GM19467 (cell line): ENCODE measurements around the gene ZCCHC24.

Experiments used
- ATAC-seq: cut with Tn5 transposase; IDR thresholded peaks from one replicate; pipeline ENCODE4 v1.9.1; 2021; ENCODE audit warnings: mild to moderate bottlenecking, moderate library complexity; ENCODE audit not compliant: unreplicated experiment

ZCCHC24 gene

GRCh38 chr10:79414714-79415113 is 30.7 kb downstream of the ZCCHC24 start:
- ATAC-seq, result no peak

DNA sequence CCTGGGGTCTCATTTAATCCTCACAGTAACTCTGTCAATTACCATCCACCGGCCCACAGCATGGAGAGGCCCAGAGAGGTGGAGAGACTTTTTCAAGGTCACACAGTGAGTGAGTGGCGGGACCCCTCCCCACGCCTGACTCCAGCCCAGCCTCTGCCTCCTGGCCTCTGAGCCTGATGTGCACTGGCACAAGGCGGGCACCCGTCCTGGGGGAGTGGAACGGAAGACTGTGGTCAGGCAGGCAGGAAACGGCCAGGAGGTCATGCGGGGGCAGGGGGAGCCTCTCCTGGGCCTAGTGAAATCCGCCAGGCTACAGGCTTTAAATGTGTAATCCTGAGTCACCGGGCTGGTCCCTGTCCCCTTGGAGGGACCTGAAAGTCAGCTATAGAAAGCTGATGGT is 32.2 kb downstream of the ZCCHC24 start:
- ATAC-seq, result no peak

GRCh38 chr10:79412516-79412915 is 32.9 kb downstream of the ZCCHC24 start:
- ATAC-seq, result no peak

DNA sequence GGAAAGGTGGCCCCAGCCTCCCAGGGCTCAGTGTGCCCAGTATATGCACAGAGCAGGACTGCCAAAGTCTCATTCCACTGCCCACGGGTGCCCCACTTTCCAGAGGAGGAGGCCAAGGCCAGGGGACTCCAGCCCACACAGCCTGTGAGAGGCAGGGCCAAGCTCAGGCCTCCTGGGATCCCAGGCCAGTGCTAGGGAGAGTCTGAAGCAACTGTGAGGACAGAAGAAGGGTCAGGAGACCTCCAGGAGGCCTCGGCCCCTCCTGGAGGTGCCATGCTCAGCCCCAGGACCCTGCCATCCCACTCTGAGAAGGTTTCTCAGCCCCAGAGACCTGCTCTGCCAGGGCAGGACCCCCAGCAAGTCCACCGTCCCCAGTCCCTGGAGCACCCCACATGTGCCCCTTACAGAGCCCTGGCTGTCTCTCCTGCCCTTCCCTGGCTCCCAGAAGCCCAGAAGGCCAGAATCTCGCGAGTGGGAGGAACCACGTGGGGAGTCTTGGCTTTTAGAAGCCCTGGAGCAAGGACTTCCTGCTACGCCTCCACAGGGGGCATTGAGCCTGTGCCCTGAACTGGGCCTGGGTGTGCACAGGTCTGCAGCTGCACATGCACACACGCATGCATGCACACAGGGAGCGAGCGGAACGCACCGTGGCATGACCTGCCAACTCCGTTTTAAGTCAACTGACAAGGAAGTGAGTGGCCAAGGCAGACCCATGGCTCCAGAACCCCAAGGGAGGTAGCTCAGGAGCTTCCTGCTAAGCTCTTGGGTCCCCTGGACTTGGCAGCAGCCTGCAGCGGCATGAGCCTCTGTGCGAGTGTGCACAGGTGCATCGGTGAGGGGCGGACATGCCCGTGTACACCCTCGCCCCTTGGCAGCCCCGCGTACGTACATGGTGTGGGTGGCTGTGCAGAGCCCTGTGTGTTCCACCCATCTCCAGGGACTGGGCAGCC is 33.6 kb downstream of the ZCCHC24 start:
- no peak for ATAC-seq

DNA sequence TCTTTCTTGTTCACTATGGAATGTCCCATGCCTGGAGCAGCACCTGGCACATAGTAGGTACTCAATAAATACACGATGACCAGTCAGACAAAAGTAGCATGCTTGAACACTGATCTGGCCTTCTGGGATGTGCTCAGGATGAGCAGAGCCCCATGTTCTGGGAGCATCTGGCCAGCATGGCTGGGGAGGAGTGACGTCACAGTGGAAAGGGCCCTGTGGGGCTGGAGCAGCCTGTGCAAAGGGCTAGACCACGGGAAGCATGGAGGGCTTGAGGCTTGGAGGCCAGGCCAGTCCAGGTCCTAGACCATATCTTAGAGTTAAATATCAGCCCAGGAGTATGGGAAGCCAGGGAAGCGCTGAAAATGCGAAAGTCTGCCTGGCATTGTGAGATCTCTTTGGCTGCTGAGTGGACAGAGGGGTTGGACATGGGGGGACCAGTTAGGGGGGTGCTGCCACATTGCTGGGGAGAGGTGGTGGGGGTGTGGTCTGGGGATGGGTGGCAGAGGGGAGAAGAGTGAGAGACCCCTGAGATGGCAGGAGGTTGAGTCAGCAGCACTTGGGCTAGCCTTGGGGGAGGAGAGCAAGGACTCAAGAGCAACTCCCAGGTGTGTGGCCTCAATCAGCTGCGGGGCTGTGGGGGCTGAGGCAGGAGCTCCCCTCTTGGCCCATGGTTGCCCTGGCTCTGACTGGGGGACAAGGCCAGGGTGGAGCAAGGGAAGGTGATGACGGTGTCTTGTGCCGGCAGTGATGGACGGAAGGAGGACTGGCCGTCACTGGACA is 34.9 kb downstream of the ZCCHC24 start:
- no peak for ATAC-seq

- no peak for ATAC-seq
Observed at GRCh38 chr10:79409726-79410085, 35.7 kb downstream of the ZCCHC24 start.

DNA sequence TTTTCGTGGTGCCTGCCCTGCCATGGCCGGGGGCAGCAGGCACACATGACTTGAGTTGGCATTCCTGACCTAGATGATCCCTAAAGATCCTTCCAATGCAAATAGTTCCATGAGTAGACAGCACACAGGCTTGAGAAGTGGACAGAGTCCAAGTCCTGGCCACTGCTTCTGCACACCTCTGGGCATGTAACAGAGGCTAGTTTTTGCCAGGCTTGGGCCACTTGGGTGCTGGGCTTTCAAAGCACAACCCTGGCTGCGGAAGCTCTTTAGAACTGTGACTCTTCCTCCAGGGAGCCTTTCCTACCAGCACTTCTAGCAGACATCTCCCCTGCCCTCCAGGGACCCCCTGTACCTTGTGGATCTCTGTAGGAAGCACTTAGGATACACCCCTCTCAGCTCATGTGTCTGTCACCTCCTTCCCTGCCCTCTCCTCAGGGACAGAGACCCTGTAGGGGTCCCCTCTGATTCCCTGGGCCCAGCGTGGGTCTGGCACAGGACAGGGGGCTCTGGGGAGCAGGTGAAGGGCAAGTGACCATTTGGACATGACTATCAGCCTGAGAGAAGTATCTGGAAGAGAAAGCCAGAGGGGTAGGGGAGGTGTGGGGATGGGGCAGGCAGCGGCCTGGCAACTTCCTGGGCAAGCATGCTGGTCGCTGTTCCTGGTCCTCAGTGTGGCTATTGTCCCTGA is 36.2 kb downstream of the ZCCHC24 start:
- ATAC-seq, result no peak

DNA sequence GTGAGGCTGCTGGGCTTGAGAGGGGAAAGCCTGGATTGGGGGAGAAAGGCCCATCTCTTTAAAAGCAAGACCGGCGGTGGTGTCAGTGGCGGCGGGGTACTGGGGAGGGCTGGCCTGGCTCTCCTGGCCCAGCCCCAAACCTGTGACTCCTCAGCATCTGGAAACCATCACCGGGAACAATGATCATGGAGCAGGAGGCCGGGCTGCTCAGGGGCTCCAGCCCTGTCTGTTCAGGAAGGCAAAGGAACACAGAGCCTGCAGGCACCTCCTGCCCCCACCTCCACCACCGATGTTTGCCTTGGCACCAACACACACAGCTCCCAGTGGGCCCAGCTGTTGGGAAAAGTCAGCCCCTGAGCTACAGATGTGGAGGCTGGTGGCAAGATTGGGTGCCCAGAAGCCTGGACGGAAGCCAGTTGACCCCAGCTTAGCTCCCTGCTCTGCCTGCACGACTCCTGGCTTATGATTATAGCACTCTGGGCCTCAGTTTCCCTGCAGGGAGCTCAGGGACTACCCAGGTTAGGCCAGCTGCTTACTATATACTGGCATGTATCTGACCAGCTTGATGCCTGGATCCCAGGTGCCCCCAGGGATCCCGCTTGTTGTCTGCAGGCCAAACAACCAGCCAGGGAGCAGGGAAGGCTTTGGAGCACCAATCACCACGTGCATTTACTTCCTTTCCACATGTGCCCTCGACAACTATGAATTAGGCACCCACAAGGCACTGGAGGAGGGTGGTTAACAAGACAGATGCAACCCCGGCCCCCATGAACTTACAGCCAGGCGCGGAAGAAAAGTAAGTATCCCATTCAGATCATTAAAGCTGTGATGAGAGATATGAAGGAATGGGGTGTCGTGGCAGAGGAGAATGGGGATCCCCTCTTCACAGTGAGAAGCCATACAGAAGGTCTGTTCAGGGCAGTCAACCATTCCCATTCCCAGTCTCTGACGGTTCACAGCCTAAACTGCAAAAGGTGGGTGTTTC is 37.3 kb downstream of the ZCCHC24 start:
- no peak for ATAC-seq

DNA sequence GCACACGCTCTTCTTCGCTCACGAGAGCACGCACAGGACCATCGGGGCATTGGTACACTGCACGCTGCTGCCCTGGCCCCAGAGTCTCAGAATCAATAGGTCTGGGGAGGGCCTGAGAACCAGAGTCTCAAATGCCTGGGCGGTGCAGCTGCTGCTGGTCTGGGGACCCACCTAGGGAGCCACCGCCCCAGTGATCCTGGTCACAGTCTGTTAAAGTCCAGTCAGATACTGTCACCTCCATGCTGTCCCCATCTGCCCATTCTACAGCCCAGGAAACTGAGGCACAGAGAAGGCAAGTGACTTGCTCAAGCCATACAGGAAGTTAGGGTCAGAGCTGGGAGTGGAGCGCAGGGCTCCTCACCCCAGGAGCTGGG is 38.0 kb downstream of the ZCCHC24 start:
- ATAC-seq, result no peak

DNA sequence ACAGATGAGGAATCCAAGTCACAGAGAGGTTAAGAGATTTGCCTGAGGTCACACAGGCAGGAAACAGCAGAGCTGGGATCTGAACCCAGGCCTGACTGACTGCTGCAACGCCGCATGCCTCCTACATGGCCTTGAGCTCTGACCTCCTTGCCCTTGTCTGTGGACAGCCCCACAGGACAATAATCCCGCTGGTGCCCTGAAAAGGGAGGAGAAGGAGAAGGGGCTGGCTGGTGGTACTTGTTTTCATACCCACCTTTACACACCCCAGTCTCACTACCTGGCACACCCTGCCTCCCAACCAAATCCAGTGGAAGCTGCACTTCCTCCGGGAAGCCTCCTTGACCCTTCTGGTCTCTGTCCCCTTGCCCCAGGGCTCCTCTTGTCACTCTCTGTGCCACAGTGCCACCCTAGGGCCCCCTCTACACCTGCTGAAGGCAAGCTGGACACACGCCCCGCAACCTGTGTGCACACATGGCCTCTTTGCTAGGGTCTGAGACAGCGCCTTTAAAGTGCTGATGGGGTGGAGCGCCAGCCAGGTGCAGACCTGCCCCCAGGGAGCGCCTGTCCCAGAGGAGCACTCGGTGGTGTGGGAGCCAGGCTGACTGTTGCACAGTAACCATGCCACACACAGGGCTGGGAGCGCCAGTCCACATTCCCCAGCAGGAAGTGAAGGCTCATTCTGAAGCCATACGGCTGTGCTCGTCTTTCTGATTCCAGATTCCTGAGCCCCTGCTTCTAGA is 38.6 kb downstream of the ZCCHC24 start:
- no peak for ATAC-seq

DNA sequence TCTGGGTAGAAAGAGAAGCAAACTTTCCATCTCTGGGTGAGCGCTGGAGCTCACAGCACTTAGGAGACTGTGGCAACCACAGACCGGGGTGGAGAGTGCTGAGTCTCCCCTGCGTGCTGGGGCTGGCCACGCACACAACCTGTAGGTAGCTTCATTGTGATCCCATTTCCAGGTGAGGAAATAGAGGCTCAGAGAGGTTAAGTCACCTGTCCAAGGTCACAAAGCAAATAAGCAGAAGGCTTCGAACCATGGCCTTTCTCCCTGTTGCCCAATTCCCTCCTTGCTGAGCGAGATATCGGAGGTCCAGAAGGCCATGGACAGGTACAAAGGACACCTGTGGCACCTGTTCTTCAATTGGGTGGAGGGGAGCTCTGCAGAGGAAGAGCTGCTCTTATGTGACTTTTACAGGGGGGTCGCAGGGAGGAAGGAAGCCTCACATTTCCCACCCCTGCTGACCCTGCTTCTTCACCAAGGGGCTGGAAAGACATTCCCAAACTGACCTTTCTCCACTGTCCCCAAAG is 39.4 kb downstream of the ZCCHC24 start:
- ATAC-seq, result no peak

DNA sequence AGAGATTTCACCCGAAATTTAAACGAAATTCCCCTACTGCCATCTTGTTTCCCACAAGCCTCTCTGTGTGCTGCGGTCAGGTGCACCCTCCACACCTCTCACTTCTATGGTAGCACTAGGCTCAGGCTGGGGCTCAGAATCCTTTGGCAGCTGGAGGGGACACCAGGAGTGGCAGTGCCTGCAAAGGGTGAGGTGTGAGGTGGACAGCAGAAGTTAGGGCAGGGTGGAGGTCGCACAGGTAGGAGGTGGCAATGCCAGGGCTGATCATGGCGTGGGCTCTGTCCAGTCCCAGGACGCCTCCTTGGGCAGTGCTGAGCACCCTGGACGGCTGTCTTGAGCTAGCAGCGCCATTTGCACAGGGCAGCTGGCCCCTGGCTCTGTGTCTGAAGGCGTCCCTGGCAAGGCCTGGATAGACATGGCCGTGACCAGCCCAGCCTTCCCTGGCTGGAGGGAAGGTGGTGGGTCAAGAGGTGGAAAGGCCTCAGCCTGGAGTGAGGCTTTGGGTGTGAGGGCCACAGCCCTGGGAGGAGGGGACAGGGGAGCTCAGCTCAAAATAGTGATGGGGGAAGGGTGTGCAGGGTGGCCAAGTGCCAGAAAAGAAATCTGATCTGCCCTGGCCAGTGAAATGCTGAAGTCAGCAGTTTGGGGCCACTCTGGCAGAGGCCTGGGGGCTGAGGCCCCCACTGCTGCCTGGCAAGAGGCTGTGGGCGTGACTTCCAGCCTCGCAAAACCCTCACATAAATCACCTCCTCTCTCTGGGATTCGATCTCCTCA is 40.0 kb downstream of the ZCCHC24 start:
- ATAC-seq, result no peak

GRCh38 chr10:79404690-79405131 is 40.7 kb downstream of the ZCCHC24 start:
- ATAC-seq, result no peak

GRCh38 chr10:79404231-79404609 is 41.2 kb downstream of the ZCCHC24 start:
- no peak for ATAC-seq

- no peak for ATAC-seq
Observed at GRCh38 chr10:79403441-79404230, 41.8 kb downstream of the ZCCHC24 start.

GRCh38 chr10:79402951-79403350 is 42.5 kb downstream of the ZCCHC24 start:
- no peak for ATAC-seq

- no peak for ATAC-seq
Observed at GRCh38 chr10:79402625-79402946, 42.8 kb downstream of the ZCCHC24 start.
